8988T (cell line): ENCODE measurements around the gene CXCR4.

Experiments
- DNase-seq: peaks from one replicate; pipeline ENCODE4 v3.0.0; 2011

CXCR4 gene

DNA sequence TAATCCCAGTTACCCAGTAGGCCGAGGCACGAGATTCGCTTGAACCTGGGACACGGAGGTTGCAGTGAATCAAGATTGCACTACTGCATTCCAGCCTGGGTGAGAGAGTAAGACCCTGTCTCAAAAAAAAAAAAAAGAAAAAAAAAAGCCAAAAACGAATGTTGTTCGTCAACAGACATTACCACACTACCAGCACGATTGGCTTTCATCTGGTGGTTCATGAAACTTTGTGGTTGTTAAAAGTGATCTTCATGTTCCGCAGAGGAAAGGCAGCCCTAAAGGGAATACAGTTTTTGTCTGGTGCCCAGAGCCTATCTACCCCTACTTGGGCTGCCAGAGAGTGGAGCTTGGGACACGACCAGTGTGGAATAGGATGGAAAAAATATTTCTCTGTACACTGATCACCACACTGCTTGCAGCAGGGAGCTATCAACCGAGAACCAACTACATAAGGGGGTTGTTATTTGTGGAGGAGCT, 13.6 kb upstream of the CXCR4 start:
- DNase-seq = no peak

DNA sequence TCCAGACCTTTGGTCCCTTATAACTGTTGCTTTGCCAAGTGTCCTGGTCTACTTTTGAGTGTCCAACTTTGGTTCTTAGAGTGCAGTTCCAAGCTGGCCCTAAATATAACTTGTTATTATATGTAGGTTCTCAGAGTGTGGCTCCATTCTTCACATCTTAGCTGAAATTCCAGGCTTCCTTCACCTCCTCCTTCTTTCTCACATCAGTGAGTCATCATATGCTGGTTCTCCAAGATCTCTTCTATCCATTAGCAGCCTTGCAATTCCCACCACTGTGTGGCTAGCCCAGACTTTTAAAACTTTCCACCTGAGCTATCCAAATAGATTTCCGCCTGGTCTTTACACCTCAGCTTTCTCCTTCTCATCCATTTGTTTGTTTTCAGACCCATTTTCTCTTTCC, 12.6 kb upstream of the CXCR4 start:
- no peak for DNase-seq

DNA sequence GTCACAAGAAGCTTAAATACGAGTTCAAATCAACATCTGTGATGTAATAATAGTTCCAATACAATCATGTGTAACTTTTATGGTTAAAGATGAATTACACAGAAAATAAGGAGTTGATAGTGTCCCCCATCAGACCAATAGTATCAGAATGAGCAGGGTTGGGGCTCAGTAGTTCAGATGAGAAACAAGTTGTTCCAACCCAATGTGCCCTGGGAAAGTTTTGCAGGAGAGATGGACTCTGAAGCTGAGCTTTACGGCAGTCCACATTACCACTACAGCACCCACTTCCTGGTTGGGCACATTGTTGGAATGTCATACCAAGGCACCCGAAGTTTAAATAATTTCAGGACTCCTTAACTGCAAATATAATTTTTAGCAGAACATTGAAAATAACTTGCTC, 12.1 kb upstream of the CXCR4 start:
- no peak for DNase-seq

DNA sequence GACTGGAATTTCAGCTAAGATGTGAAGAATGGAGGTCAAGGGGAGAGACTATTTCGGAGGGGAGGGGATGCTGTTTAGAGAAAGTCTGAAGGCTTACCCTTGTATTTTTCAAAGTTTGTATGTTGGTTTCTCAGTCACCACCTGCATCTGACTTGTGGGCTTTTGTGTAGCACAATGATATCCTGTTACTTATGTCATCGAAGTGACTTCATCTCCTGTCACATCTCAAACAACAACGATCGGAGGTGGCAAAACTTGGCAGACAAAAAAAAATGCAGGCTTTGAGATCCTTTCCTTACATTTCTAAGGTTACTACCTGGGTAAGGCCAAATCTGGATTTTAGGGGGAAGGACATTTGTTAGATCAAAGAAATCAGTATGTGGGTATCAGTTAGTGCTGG, 11.7 kb upstream of the CXCR4 start:
- DNase-seq = no peak

DNA sequence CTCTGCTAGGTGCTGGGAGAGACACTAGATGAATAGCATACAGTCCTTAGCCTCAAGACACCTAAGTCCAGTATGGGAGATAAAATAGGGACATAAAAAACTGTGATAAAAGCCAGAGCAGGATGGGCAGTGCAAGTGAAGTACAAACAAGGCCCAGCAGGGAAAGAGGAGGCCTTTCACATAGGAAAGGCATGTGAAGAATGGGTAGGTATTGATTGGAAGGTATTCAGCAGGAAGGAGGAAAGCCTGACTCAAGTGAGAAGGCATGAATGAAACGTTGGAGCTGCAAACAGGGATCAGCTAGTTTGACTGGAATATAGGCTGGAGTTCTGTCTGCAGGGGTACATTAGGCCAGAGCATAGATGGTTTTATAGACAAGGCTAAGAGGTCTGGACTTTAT, 11.0 kb upstream of the CXCR4 start:
- DNase-seq = no peak

DNA sequence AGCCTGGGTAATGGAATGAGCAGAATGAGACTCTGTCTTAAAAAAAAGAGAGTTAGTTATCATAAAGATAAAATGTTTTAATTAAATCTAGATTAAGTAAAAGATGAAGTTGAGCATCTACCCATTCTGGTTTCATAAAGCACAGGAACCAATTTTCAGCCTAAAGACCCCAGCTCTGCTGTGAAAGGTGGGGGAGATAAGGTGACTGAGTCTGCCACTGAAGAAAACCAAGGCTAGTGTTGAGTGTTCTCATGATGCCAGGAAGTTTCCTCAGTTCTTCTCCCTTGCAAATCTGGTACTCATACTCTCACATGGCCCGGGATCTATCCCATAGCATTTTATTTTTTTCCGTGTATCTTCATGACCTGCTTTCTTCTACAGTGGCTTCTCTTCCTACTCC, 10.4 kb upstream of the CXCR4 start:
- no peak for DNase-seq

DNA sequence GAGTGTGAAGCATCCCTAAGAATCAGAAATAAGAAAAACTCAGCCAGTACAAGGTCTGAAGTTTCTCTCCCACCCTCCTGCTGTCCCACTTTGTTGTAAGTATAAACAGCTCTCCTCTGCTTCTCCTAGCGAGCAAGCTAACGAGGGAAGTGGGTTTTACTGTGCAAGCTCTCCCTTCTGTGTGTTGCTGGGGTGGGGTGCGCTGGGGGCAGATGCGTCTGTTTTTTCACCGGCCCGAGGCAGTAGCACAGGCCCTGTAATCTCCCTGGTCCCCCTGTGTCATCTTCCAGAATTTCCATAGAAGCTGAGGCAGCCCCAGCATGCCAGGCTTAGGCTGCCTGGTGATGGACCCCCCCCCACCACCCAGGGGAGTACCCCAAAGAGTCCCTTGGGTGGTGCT, 9.4 kb upstream of the CXCR4 start:
- no peak for DNase-seq

DNA sequence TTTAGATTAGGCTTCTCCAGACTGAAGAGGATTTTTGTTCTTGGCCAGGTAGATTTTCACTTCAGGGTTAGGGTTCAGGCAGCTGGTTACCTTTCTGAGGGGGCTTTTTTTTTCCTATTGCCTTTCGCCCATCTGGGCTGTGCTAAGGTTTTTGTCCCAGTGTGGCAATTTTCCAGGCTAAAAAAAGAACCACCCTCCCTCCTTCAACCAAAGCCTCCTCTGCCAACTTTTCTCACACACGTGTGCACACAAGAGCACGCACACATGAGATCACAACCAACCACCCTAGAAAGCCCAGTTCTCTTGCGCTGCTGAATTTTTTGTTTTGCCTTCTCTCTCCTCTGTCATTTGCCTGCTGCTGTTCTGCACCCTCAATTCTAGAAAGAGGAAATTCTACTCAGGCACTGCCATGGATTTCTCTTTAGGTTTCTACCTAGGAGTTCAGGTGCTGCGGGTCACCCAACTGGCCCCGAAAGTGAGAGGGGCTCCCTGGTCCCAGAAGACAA, 8.5 kb upstream of the CXCR4 start:
- DNase-seq = no peak

DNA sequence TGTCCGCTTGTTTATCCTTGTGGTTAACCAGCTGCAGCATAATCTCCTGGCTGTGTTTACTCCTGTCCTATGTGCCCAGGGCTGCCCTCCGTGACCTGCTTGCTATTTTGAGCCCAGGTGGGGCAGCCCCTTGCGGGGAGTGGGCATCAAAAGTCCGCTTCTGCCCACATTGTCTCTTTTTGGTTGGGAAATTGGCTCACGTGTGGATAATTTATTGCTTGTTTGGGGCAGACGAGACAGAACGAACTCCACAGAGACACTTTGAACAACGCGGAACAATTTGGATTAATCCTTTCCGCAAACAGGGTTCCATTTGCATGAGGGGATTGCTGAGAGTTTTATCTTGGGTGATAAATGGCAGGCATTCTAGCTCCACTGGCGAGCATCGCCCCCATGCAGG, 8.1 kb upstream of the CXCR4 start:
- no peak for DNase-seq

DNA sequence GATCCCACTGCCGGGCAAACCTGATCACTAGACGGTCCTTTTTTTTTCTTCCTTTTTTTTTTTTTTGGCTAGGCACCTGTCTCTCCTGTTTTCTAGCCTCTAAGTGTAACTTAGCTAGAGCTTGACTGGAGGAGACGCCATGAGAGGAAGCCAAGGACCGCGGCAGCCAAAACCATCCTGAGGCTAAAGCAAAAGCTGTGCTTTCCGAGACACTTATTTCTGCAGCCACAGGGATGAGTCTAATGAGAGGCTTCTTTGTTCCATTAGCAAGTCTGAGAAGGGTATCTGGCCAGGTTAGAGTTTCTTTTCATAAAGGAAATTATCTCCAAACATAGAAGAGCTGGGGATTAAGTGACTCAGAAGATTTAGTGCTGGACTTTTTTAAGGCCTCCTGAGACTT, 7.3 kb upstream of the CXCR4 start:
- DNase-seq = no peak

DNA sequence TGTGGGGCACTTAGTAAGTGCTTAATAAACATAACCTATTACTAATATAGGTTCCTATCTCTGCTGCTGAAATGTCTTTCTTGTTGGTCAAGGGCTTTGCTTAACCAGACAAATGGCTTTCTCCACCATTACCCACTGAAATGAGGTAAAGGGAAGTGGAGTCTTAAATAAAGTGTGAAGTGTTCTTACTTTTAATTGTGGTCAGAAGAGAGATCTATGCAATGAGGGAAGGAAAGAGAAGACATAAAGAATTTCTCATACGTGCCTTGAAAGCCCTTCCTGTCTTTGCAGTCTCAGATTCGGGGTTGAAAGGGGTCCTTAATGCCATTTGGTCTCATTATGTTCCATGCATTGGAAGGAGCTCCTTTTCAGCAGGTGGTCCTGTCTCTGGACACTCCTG, 6.9 kb upstream of the CXCR4 start:
- DNase-seq = no peak

DNA sequence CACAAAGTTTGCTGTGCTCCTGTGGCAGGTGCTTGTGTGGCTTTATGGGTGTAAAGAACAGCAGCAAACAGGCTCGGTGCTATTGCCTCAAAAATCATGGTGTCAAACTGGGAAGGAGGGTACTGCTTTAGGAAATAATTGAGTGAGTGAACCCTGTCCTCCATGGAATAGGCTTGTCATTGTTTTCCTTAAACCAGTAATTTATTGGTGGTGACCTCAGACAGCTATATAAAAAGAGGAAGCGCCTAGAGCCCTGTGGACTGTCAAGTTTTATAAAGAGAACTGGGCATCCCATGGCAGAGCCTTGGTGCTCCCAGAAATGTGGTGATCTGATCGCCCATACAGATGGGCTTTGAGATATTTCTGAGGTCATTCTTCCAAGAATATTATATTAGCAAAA, 4.7 kb upstream of the CXCR4 start:
- DNase-seq = no peak

DNA sequence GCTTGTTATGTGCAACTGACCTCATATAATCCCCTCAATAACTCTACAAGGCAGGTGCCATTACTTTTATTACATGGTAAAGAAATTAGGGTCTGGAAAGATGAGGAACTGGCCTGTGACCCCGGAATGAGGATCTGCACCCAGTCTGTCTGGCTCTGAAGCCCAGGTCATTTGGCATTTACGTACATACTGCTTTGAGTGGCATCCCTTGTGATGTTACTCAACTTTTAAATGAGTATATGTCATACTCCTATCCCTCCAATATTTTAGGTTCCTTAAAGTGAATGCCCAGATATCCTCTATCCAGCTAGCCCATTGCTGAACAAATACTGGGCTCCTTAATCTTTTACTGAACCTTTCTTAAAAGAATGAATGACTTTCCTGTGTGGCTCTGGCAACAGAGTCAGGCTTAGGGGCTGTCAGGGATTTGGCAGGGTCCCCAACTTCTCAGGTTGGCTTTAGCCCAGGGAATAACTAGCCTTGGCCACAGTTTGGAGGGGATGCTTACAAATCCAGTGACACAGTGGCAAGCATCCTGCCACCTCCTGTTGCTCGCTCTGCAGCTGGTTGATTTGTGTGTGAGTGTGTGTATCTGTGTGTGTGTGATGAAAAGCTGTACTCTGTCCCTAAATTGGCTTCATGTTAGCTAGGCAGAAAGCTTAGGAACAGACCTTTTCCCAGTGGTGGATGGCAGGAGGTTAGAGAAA, 3.4 kb upstream of the CXCR4 start:
- DNase-seq = no peak

DNA sequence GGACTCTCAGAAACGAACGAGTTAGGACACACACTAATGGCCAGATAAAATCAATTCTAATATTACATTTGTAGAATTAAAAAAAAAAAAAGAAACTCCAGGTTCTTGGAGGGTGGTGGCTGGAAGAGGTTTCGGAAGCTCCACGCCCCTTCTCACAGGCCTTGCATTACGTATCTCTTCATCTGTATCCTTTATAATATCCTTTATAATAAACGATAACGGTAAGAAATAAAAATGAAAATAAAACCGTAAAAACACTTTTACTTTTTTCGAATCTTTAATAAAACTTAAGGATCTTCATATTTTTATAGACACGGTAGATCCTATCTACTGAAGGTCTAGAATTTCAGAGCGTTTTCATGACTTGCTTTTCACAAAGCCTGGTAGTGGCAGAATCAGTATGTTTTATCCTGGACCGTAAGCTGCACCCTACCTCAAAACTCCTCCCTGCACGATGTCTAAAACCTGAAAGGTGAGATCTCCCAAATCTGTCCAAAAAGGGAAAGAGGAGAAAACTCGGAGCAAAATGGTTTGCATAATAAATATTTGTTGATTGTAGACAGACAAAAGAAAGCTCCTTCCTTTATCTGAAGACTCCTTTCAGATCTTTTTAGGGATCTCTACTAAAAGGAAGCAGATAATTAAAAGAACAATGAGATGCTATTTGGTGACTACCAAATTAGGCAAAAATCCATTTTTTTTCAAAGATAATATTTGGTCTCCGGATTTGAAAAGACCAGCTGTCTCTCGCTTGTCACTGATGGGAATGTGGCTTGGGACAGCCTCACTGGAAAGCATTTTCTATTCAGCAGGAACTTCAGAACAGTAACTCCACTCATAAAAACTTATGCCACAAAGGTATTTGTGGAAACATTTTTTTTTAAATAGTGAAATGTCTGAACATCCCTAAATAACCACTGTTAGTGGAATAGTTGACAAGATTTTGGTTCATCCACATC, 2.0 kb upstream of the CXCR4 start:
- no peak for DNase-seq

DNA sequence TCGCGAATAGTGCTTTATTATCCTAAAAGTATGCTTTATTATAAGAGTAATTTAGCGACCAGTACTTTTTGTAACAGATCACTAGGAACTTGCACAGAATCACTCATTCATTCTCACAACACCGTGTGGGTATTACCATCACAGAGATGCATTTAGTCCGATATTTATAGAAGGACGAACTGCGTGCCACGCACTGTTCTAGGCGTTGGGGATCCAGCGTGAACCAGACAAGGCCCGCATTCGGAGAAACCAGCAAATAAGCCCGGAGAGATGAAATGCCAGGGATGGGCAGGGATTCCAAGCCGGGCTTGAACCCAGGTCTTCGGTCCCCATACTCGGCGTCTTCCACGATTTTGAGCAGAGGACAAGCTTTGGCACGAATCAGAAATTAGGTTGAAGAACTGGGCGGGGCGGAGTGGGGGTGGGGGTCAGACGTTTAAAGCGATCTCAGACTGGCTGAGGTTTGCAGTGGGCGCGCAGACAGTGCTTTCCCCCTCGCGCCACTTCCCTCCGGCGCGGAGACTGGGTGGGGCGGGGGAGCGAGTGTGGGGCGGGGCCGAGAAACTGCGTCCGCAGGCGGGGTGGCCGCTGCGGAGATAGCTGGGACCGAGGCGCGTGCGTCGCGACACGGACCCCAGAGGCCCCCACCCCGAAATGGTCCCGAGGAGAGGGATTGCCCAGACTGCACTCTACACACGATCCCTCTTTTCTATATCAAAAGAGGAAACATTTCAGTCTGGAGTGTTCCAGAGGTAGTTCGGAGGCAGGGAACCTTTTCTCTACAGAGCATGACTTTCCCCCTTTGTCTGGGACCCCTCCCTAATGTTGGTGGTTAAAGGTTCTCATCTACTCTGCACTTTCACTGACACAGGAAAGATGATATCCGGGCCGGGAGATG, 1.1 kb upstream of the CXCR4 start:
- peak; percentile 38 for DNase-seq

DNA sequence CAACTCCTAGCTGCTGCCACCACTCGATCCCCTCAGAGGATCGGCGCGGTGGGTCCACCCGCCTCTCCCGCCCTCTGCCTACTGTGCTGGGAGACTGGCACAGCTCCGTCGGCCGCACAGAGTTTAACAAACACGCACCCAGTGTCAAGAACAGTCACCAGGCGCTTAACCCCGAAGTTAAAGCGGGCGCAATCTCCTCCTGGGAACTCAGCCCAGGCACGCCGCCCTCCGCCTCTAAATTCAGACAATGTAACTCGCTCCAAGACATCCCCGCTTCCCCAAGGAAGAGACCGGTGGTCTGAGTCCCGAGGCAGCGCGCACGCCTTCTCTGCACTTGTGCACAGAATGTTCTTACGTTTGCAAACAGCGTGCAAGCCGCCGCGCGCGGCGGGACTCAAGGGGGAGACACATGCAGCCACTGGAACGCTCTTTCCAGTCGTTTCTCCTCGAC, 533 bp downstream of the CXCR4 start:
- no peak for DNase-seq

DNA sequence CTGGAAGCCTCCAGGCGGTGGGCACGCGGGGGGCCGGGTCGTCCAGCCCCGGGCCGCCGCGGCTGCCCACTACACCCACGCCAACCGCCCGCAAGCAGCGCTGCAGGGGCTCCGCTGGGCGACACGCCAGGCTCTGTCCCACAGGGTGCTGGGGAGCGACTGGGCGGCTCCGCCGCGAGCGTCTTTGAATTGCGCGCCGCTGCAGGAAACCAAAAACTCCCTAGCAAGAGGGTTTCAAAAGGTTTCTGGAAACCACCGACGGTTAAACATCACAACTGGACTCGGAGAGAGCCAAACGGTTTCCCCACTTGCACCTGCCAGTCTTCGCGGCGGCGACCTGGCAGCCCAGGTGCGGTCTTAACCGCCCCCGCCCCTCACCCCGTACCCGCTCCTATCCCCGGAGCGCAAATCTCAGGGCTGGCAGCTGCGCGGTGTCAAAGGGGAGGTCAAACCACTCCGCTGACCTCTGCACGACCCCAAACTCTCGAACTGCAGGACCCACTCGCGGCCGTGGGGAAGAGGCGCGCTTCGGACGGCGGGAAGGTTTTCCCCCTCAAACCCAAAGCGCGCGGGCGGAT, 1.0 kb downstream of the CXCR4 start:
- DNase-seq = no peak

DNA sequence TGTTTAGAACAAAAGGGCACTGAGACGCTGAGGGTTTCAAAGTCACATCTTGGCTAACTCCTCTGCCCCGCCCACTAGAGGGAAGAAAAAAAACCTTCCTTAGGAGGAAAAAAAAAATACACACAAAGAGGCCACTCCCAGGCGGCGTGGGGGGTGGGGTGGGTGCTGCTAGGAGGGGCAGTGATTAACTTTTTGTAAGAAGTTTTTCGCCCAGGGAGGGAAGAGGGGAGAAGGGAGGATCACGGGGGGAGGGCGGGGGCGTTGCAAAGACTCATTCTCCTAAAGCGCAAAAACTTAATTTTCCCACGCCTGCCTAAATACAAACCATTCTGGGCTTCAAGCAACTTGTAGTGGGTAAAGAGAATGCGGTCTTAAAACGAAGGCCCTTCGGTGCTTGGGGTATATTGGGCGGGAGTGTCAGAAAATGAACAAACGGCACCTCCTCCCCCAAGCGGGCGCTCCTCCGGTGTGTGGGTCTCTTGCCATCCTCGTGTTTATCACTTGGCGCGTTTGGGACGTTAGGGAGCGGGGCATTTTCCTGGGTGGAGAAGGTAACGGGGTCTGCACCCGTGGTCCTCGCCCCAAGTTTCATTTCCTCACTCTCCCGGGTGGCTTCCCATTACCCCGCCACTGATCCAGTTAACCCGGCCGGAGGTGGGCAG, 1.7 kb downstream of the CXCR4 start:
- DNase-seq = no peak

DNA sequence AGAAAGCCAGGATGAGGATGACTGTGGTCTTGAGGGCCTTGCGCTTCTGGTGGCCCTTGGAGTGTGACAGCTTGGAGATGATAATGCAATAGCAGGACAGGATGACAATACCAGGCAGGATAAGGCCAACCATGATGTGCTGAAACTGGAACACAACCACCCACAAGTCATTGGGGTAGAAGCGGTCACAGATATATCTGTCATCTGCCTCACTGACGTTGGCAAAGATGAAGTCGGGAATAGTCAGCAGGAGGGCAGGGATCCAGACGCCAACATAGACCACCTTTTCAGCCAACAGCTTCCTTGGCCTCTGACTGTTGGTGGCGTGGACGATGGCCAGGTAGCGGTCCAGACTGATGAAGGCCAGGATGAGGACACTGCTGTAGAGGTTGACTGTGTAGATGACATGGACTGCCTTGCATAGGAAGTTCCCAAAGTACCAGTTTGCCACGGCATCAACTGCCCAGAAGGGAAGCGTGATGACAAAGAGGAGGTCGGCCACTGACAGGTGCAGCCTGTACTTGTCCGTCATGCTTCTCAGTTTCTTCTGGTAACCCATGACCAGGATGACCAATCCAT, 2.7 kb downstream of the CXCR4 start:
- DNase-seq = no peak

DNA sequence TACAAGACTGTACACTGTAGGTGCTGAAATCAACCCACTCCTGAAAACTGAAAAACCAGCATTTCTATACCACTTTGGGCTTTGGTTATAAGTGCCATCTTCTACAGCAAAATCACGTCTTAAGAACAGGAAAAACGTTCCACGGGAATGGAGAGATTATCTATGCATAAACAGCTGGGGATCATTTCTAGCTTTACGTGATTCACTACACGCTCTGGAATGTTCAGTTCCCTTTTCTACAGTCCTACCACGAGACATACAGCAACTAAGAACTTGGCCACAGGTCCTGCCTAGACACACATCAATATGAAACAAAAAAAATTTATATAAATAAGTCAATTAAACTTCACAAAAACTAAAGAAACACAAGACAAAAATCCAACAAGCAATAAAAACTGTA, 3.6 kb downstream of the CXCR4 start:
- no peak for DNase-seq

DNA sequence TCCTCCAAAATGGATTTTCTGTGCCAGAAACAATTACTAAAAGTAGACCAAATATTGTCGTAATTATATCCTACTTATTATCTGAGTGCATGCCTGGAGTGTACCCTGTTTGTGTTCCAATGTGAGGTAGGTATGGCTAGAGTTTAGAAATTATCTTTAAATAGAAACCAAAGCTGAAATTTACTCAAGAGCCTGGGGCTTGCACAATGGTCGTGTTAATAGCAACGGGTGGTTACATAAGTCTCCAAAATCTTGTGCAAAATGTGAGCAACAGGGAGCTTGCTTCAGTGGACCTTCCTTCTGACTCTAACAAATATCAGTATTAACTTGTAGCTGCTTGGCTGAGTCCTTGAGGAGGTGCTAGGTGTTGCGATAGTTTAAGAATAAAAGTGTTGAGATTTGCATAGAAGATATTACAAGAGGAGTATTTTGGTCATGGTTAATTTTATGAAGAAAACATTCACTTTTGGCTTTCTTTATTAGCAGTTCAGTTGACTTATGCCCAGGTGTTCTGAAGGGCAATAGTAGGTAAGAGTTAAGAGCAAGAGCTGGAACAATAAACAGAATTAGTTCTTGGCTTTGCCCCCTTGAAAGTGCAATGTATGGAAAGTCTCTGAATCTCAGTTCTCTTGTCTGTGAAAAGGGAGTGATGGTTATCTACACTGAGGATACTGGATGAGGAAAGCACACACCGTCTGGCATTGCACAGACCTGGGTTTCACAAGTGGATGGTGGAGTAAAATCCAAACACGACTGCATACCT, 4.6 kb downstream of the CXCR4 start:
- no peak for DNase-seq
